PC-9 (cell line): ENCODE data around the gene IFNB1.

ENCODE experiments used
- EZH2 ChIP-seq: fragments of 200-600 bp; sonication (generic); IDR thresholded peaks from 2 replicates; pipeline ENCODE4 v1.8.0; 2017; ENCODE audit warnings: antibody characterized with exemption, low read depth
- TF ChIP-seq, protein P1 (sequence below): fragments of 200-600 bp; sonication (generic); conservative IDR thresholded peaks from 2 replicates; pipeline ENCODE4 v1.6.1; 2017; ENCODE audit warnings: mixed run types, antibody characterized with exemption, mild to moderate bottlenecking, moderate library complexity

GRCh38 chr9:21060919-21061561, 16.7 kb downstream of the IFNB1 start:
- TF ChIP-seq, protein P1, sequence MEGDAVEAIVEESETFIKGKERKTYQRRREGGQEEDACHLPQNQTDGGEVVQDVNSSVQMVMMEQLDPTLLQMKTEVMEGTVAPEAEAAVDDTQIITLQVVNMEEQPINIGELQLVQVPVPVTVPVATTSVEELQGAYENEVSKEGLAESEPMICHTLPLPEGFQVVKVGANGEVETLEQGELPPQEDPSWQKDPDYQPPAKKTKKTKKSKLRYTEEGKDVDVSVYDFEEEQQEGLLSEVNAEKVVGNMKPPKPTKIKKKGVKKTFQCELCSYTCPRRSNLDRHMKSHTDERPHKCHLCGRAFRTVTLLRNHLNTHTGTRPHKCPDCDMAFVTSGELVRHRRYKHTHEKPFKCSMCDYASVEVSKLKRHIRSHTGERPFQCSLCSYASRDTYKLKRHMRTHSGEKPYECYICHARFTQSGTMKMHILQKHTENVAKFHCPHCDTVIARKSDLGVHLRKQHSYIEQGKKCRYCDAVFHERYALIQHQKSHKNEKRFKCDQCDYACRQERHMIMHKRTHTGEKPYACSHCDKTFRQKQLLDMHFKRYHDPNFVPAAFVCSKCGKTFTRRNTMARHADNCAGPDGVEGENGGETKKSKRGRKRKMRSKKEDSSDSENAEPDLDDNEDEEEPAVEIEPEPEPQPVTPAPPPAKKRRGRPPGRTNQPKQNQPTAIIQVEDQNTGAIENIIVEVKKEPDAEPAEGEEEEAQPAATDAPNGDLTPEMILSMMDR = no peak
- no peak for TF ChIP-seq EZH2
